CD4-positive, alpha-beta T cell (primary cell): ENCODE measurements around the gene SMIM36. TPM values are rescaled to one million over a fixed set of nuclear protein-coding genes. Genes with fewer than 3 reads are reported as not detected.

Source experiments
- ATAC-seq: fragments of 200-7000 bp; cut with Tn5 transposase; one replicate; pipeline ENCODE4 v1.10.0; 2022; ENCODE audit warnings: mild to moderate bottlenecking; ENCODE audit not compliant: poor library complexity
- CTCF ChIA-PET: fragments of 350-600 bp; sonication (Branson Sonifier 250); formaldehyde crosslinking; loops from one replicate; lab custom pipeline; 2021; ENCODE audit warnings: antibody characterized with exemption, inconsistent platforms; lab: Charles Lee
- POLR2A ChIA-PET: fragments of 350-600 bp; sonication (Branson Sonifier 250); formaldehyde crosslinking; loops from one replicate; lab custom pipeline; 2021; ENCODE audit warnings: antibody characterized with exemption, inconsistent platforms; lab: Charles Lee
- DNase-seq, 14 experiments: peaks; one replicate each; pipeline ENCODE4 v3.0.0-alpha.2; 2013 to 2020; ENCODE audit warnings: mixed read lengths in 2 of 14
- H3K27ac ChIP-seq, 2 donors: one replicate each; pipeline versions ENCODE4 v1.5.1 to v1.7.0; 2013; ENCODE audit warnings: low read length in 2 of 2, low read depth in 1 of 2, mild to moderate bottlenecking in 1 of 2
- H3K27me3 ChIP-seq, 2 experiments: 1 replicate in 1 of 2; 2 replicates in 1 of 2; pipeline versions ENCODE4 v1.6.1 to v1.7.0; 2013; ENCODE audit warnings: low read length in 2 of 2, control low read depth in 1 of 2, mild to moderate bottlenecking in 1 of 2, moderate library complexity in 1 of 2; ENCODE audit not compliant: insufficient read depth in 2 of 2, control insufficient read depth in 1 of 2
- H3K36me3 ChIP-seq: one replicate; pipeline ENCODE4 v1.6.1; 2013; ENCODE audit warnings: low read length, control low read depth; ENCODE audit not compliant: insufficient read depth
- H3K4me1 ChIP-seq: one replicate; pipeline ENCODE4 v1.6.1; 2013; ENCODE audit warnings: low read length, control low read depth; ENCODE audit not compliant: insufficient read depth
- H3K4me3 ChIP-seq: one replicate; pipeline ENCODE4 v1.5.1; 2013; ENCODE audit warnings: mild to moderate bottlenecking, low read length, moderate library complexity
- H3K9me3 ChIP-seq, 2 experiments: 1 replicate in 1 of 2; 2 replicates in 1 of 2; pipeline versions ENCODE4 v1.6.1 to v1.7.0; 2013; ENCODE audit warnings: low read length in 2 of 2, mild to moderate bottlenecking in 2 of 2, control low read depth in 1 of 2, moderate library complexity in 1 of 2; ENCODE audit not compliant: control insufficient read depth in 1 of 2, insufficient read depth in 1 of 2
- H3K27ac Mint-ChIP-seq: one replicate; pipeline ENCODE4 v1.8.0; 2020; ENCODE audit warnings: mixed read lengths
- H3K27me3 Mint-ChIP-seq: one replicate; pipeline ENCODE4 v1.8.0; 2021; ENCODE audit warnings: mixed read lengths
- H3K36me3 Mint-ChIP-seq: one replicate; pipeline ENCODE4 v1.8.0; 2021; ENCODE audit warnings: low read depth, mixed read lengths
- H3K4me1 Mint-ChIP-seq: one replicate; pipeline ENCODE4 v1.8.0; 2021; ENCODE audit warnings: low read depth, mixed read lengths
- H3K4me3 Mint-ChIP-seq: one replicate; pipeline ENCODE4 v1.8.0; 2020; ENCODE audit warnings: mild to moderate bottlenecking, mixed read lengths
- H3K9me3 Mint-ChIP-seq: one replicate; pipeline ENCODE4 v1.8.0; 2020; ENCODE audit warnings: mixed read lengths
- CTCF ChIP-seq: fragments of 200-600 bp; IDR thresholded peaks from one replicate; pipeline ENCODE4 v1.8.0; 2022; ENCODE audit warnings: antibody characterized with exemption, mild to moderate bottlenecking
- intact Hi-C, 2 experiments: fragments of 100-400 bp; cut with DNase I in 1 of 2; cut with micrococcal nuclease in 1 of 2; formaldehyde crosslinking; loops; one replicate each; pipeline versions ENCODE4 v1.15.1 to v1.9.0; 2023 to 2025; cut with DNase I, micrococcal nuclease
- total RNA-seq, 174 experiments: library from RNA in 2 of 174; stranded (reverse) in 2 of 174; gene quantifications; one replicate each; pipeline ENCODE4 v1.2.3 and lab custom pipeline; 2021 to 2026

Gene SMIM36
- total RNA-seq, 2 experiments from 2014 or later = not detected

- Mint-ChIP-seq H3K27ac (no peak overlapping the region), H3K9me3 (no peaks in the 10 kb centered on the region), H3K27me3 (peaks cover 8% of the 10 kb centered on the region), H3K36me3 (no peaks in the 10 kb centered on the region), H3K4me3 (no peak overlapping the region), H3K4me1 (peaks cover 5% of the 10 kb centered on the region)
- POLR2A ChIA-PET = no interaction called here
- TF ChIP-seq CTCF = no peak
- no peaks in the 10 kb centered on the region for H3K4me1 ChIP-seq
- no peaks in the 10 kb centered on the region for H3K36me3 ChIP-seq
- no peak overlapping the region for H3K4me3 ChIP-seq
- H3K9me3 ChIP-seq = no peaks in the 10 kb centered on the region
- intact Hi-C loops = no loop called here
- H3K27me3 ChIP-seq = no peaks in the 10 kb centered on the region
- CTCF ChIA-PET = no interaction called here
- DNase-seq = no peak
- H3K27ac ChIP-seq = no peak overlapping the region
- ATAC-seq = no peak
Measured at GRCh38 chr17:55451203-55451641, 60.0 kb downstream of the SMIM36 start.

GRCh38 chr17:55450232-55450825 lies 60.9 kb downstream of the SMIM36 start:
- peaks cover 8% of the 10 kb centered on the region for H3K27me3 Mint-ChIP-seq
- DNase-seq (no peak), ATAC-seq (no peak)
- H3K4me1 Mint-ChIP-seq = peaks cover 5% of the 10 kb centered on the region
- Histone ChIP-seq H3K4me1 (no peaks in the 10 kb centered on the region), H3K4me3 (no peak overlapping the region), H3K27me3 (no peaks in the 10 kb centered on the region), H3K9me3 (no peaks in the 10 kb centered on the region), H3K36me3 (no peaks in the 10 kb centered on the region), H3K27ac (no peak overlapping the region)
- H3K27ac Mint-ChIP-seq = no peak overlapping the region
- CTCF ChIA-PET = no interaction called here
- no peaks in the 10 kb centered on the region for H3K9me3 Mint-ChIP-seq
- no peak overlapping the region for H3K4me3 Mint-ChIP-seq
- intact Hi-C loops = no loop called here
- H3K36me3 Mint-ChIP-seq = no peaks in the 10 kb centered on the region
- POLR2A ChIA-PET = no interaction called here
- no peak for TF ChIP-seq CTCF

GRCh38 chr17:55448681-55449080 lies 62.6 kb downstream of the SMIM36 start:
- H3K4me1 Mint-ChIP-seq = peaks cover 5% of the 10 kb centered on the region
- H3K4me3 Mint-ChIP-seq = no peak overlapping the region
- H3K36me3 ChIP-seq = no peaks in the 10 kb centered on the region
- no peak overlapping the region for H3K4me3 ChIP-seq
- no peaks in the 10 kb centered on the region for H3K27me3 ChIP-seq
- no peak for TF ChIP-seq CTCF
- intact Hi-C loops = no loop called here
- no peak overlapping the region for H3K27ac ChIP-seq
- CTCF ChIA-PET = no interaction called here
- ATAC-seq = no peak
- H3K9me3 Mint-ChIP-seq = no peaks in the 10 kb centered on the region
- H3K9me3 ChIP-seq = no peaks in the 10 kb centered on the region
- no peaks in the 10 kb centered on the region for H3K4me1 ChIP-seq
- no peak overlapping the region for H3K27ac Mint-ChIP-seq
- no peak for DNase-seq
- H3K36me3 Mint-ChIP-seq = no peaks in the 10 kb centered on the region
- POLR2A ChIA-PET = no interaction called here
- H3K27me3 Mint-ChIP-seq = peaks cover 5% of the 10 kb centered on the region
